GM18511 (cell line): ENCODE results near the gene DEFB125.

Source experiments
- ATAC-seq: cut with Tn5 transposase; IDR thresholded peaks from one replicate; pipeline ENCODE4 v1.9.1; 2021; ENCODE audit warnings: mild to moderate bottlenecking, moderate library complexity; ENCODE audit not compliant: unreplicated experiment

Gene DEFB125

DNA sequence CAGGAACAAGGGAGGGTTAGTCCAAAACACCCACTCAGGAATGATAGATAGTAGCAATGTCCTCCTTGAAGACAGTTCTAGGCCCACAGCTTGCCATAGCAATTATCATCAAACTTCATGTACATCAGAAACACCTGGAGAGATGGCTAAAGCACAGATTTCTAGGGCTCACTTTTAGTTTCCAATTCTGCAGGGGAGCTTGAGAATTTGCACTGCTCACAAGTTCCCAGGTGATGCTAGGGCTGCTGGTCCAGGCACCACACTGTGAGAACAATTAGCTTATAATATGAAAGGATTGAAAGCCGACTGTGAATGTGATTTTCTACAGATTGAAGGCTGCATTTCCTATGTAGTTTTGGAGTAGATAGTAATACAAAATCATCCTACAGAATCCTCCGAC, 58.4 kb downstream of the DEFB125 start:
- ATAC-seq, result no peak
